Upper lobe of left lung (tissue), 6 donors: ENCODE results near the gene SYNDIG1L. TPM values are rescaled to one million over a fixed set of nuclear protein-coding genes. Genes with fewer than 3 reads are reported as not detected.
"Not testable (repeated sequence)": the region's sequence is repeated elsewhere in the genome, so short reads cannot be mapped to it uniquely, and the experiment has no call there.

ENCODE experiments used
- ATAC-seq, 2 donors: fragments of 200-7000 bp; cut with Tn5 transposase; one replicate each; pipeline ENCODE4 v1.9.1; 2022; ENCODE audit warnings: mild to moderate bottlenecking in 2 of 2, moderate library complexity in 2 of 2; ENCODE audit not compliant: low FRiP score in 2 of 2
- DNase-seq, 2 donors: peaks; one replicate each; pipeline ENCODE4 v3.0.0-alpha.2; 2019 to 2020
- H3K27ac ChIP-seq, 4 donors: fragments of 200-600 bp; sonication (generic); one replicate each; pipeline ENCODE4 v1.5.1; 2016 to 2019
- H3K27me3 ChIP-seq, 4 donors: fragments of 200-600 bp; sonication (generic); one replicate each; pipeline ENCODE4 v1.5.1; 2017 to 2019
- H3K36me3 ChIP-seq, 4 donors: fragments of 200-600 bp; sonication (generic); one replicate each; pipeline ENCODE4 v1.5.1; 2016 to 2019
- H3K4me1 ChIP-seq, 4 donors: fragments of 200-600 bp; sonication (generic); one replicate each; pipeline ENCODE4 v1.5.1; 2018 to 2019
- H3K4me3 ChIP-seq, 4 donors: fragments of 200-600 bp; sonication (generic); one replicate each; pipeline ENCODE4 v1.5.1; 2017 to 2019; ENCODE audit warnings: mild to moderate bottlenecking in 2 of 4, moderate library complexity in 1 of 4
- H3K9me3 ChIP-seq, 4 donors: fragments of 200-600 bp; sonication (generic); one replicate each; pipeline ENCODE4 v1.5.1; 2018 to 2019
- EP300 ChIP-seq, 4 donors: sonication (generic); formaldehyde crosslinking; IDR thresholded peaks; one replicate each; pipeline ENCODE4 v1.5.1; 2017; ENCODE audit warnings: antibody characterized with exemption in 4 of 4, control low read depth in 2 of 4
- POLR2A ChIP-seq, 4 donors: fragments of 450-650 bp; IDR thresholded peaks; one replicate each; pipeline ENCODE4 v1.5.1; 2016 to 2017; ENCODE audit warnings: antibody characterized with exemption in 4 of 4, mild to moderate bottlenecking in 2 of 4
- POLR2AphosphoS5 ChIP-seq, 2 donors: sonication (generic); formaldehyde crosslinking; IDR thresholded peaks; one replicate each; pipeline ENCODE4 v1.5.1; 2017; ENCODE audit warnings: antibody characterized with exemption in 2 of 2
- WGBS, 2 donors: methylation state at CpG; one replicate each; pipeline ENCODE4 v1.1.5; 2017 to 2018; 5-methylcytosine and 5-hydroxymethylcytosine counted together
- total RNA-seq, 6 donors: library from RNA; depleted of rRNA in 4 of 6; stranded (reverse); fragments of >200 nt in 4 of 6; gene quantifications; one replicate each; pipeline versions ENCODE4 v1.1.0 to v1.2.1, GENCODE V29; 2016 to 2021
- TF ChIP-seq, protein P1 (sequence below), 6 experiments: fragments of 450-650 bp in 4 of 6; fragments of 200-600 bp in 2 of 6; sonication (generic) in 2 of 6; IDR thresholded peaks; one replicate each; pipeline ENCODE4 v1.5.1; 2016 to 2019; ENCODE audit warnings: antibody characterized with exemption in 6 of 6
- donor health status: DM: no; HTN: no; CAD: no; lungs with moderate emphysema.
- donor health status: DM: no; HTN: yes; CAD: no; lungs with severe emphysema.

Gene SYNDIG1L
- total RNA-seq, 6 donors from 2014 or later, result 0.88 to 10.5 (median 2.8) TPM

DNA sequence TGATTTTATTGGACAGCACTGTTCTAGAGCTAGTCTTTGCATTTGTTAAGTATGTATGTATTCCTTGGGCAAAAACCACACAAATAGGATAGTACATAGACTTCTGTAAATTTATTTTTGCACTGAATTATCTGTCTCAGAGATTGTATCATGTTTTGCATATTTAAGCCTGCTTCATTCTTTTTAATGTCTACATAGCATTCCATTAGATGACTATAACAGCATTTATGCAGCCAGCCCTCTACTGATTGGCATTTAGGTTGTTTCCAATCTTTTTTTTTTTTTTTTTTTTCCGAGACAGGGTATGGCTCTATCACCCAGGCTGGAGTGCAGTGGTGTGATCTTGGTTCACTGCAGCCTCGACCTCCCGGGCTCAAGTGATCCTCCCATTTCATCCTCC lies 34.5 kb downstream of the SYNDIG1L start:
- 93 to 94% methylated on average over 3 of the region's 3 CpGs for WGBS, 2 donors
- no peak for DNase-seq
- Histone ChIP-seq H3K4me3 (no peak overlapping the region), H3K4me1 (no peaks in the 10 kb centered on the region), H3K9me3 (no peaks in the 10 kb centered on the region), H3K36me3 (no peaks in the 10 kb centered on the region), H3K27me3 (no peaks in the 10 kb centered on the region), H3K27ac (no peak overlapping the region)
- no peak for ATAC-seq
- TF ChIP-seq, protein P1, sequence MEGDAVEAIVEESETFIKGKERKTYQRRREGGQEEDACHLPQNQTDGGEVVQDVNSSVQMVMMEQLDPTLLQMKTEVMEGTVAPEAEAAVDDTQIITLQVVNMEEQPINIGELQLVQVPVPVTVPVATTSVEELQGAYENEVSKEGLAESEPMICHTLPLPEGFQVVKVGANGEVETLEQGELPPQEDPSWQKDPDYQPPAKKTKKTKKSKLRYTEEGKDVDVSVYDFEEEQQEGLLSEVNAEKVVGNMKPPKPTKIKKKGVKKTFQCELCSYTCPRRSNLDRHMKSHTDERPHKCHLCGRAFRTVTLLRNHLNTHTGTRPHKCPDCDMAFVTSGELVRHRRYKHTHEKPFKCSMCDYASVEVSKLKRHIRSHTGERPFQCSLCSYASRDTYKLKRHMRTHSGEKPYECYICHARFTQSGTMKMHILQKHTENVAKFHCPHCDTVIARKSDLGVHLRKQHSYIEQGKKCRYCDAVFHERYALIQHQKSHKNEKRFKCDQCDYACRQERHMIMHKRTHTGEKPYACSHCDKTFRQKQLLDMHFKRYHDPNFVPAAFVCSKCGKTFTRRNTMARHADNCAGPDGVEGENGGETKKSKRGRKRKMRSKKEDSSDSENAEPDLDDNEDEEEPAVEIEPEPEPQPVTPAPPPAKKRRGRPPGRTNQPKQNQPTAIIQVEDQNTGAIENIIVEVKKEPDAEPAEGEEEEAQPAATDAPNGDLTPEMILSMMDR (IDR thresholded peaks at IDR 0.05), result no peak
- TF ChIP-seq EP300 (IDR thresholded peaks at IDR 0.05), result no peak

DNA sequence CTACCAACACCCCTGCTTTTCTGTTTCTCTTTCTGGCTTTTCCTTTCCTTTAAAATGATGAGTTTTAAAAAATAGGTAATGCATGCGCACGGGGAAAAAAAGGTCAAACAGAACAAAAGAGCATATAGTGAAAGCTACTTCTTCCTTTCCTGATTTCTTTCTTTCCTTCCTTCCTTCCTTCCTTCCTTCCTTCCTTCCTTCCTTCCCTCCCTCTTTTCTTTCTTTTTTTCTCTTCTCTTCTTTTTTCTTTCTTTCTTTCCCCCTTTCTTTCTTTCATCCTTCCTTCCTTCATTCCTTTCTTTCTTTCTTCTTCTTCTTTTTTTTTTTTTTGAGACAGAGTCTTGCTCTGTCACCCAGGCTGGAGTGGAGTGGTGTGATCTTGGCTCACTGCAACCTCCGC lies 35.5 kb downstream of the SYNDIG1L start:
- not testable (repeated sequence) for H3K9me3 ChIP-seq, H3K27ac ChIP-seq, H3K4me1 ChIP-seq, ATAC-seq, DNase-seq, H3K4me3 ChIP-seq, H3K27me3 ChIP-seq, H3K36me3 ChIP-seq
- 86 to 87% methylated on average over 3 of the region's 3 CpGs for WGBS, 2 donors

DNA sequence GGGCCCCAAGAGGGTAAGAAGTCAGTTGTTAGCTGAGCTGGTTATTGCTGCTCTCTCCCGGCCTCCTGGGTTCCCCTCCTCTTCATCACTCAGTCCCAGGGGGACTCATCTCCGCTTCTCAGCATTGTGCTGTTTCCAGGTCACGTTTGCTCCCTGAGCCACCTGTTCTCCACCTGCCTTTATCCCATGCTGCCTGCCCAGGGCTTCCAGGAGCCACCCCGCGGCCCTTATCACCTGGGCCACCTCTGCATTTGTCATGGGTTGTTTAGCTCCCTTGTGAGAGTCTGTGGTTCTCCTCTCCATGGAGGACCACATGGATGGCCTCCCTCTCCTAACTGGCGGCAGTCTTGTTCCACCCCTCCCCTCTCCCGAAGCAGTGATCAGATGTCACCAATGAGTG lies 36.0 kb downstream of the SYNDIG1L start:
- no peak for TF ChIP-seq POLR2AphosphoS5 (IDR thresholded peaks at IDR 0.05)
- no peak for TF ChIP-seq EP300 (IDR thresholded peaks at IDR 0.05)
- TF ChIP-seq, protein P1 (IDR thresholded peaks at IDR 0.05), result no peak
- no peak for TF ChIP-seq POLR2A (IDR thresholded peaks at IDR 0.05)
- Histone ChIP-seq H3K4me3 (no peak overlapping the region), H3K9me3 (no peaks in the 10 kb centered on the region), H3K27ac (no peak overlapping the region), H3K27me3 (no peaks in the 10 kb centered on the region), H3K36me3 (no peaks in the 10 kb centered on the region), H3K4me1 (no peaks in the 10 kb centered on the region)
- no peak for ATAC-seq
- WGBS, 2 donors, result 79 to 88% methylated on average over 7 of the region's 7 CpGs
- DNase-seq, result no peak

DNA sequence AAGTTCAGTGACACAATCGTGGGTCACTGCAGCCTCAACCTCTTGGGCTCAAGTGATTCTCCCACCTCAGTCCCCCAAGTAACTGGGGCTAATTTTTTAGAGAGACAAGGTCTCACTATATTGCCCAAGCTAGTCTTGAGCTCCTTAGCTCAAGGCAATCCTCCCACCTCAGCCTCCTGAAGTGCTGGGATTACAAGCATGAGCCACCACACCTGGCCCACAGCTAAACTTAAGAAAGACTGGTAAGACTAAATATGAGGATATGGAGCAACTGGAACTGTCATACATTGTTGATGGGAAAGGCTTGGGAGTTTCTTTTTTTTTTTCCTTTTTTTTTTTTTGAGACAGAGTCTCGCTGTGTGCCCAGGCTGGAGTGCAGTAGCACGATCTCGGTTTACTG lies 43.8 kb downstream of the SYNDIG1L start:
- Histone ChIP-seq H3K4me1 (no peaks in the 10 kb centered on the region), H3K27me3 (no peaks in the 10 kb centered on the region), H3K4me3 (no peak overlapping the region), H3K27ac (no peak overlapping the region), H3K9me3 (no peaks in the 10 kb centered on the region), H3K36me3 (no peaks in the 10 kb centered on the region)
- DNase-seq, result no peak
- no peak for ATAC-seq
- 85 to 93% methylated on average over 4 of the region's 4 CpGs for WGBS, 2 donors
- TF ChIP-seq, protein P1 (IDR thresholded peaks at IDR 0.05), result no peak
- no peak for TF ChIP-seq POLR2A (IDR thresholded peaks at IDR 0.05)
- TF ChIP-seq EP300 (IDR thresholded peaks at IDR 0.05), result no peak

DNA sequence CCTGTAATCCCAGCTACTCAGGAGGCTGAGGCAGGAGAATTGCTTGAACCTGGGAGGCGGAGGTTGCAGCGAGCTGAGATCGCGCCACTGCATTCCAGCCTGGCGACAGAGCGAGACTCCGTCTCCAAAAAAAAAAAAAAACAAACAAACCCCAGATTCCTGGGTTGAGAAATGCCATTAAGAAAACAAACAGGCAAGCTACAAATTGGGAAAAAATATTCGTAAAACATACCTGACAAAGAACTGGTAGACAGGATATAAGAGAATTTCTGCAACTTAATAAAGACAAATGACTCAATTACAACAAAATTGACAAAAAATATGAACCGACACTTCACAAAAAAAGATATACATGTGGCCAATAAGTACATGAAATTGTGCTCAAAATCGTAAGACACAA lies 44.4 kb downstream of the SYNDIG1L start:
- not testable (repeated sequence) for H3K27ac ChIP-seq, H3K27me3 ChIP-seq, H3K36me3 ChIP-seq, H3K9me3 ChIP-seq, H3K4me3 ChIP-seq, ATAC-seq, DNase-seq, H3K4me1 ChIP-seq
- WGBS, 2 donors, result 76 to 81% methylated on average over 10 of the region's 10 CpGs

DNA sequence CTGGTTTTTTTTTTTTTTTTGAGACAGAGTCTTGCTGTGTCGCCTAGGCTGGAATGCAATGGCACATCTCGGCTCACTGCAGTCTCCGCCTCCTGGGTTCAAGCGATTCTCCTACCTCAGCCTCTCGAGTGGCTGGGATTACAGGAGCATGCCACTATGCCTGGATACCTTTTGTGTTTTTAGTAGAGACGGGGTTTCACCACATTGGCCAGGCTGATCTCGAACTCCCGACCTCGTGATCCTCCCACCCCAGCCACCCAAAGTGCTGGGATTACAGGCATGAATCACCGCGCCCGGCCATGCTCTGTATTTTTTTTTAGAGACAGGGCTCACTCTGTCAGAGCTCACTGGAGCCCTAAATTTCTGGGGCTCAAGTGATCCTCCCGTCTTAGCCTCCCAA lies 45.2 kb downstream of the SYNDIG1L start:
- TF ChIP-seq POLR2A (IDR thresholded peaks at IDR 0.05), result no peak
- no peak for DNase-seq
- Histone ChIP-seq H3K4me1 (no peaks in the 10 kb centered on the region), H3K4me3 (no peak overlapping the region), H3K9me3 (no peaks in the 10 kb centered on the region), H3K36me3 (no peaks in the 10 kb centered on the region), H3K27me3 (no peaks in the 10 kb centered on the region), H3K27ac (no peak overlapping the region)
- WGBS, 2 donors, result 83 to 86% methylated on average over 13 of the region's 13 CpGs
- no peak for ATAC-seq

DNA sequence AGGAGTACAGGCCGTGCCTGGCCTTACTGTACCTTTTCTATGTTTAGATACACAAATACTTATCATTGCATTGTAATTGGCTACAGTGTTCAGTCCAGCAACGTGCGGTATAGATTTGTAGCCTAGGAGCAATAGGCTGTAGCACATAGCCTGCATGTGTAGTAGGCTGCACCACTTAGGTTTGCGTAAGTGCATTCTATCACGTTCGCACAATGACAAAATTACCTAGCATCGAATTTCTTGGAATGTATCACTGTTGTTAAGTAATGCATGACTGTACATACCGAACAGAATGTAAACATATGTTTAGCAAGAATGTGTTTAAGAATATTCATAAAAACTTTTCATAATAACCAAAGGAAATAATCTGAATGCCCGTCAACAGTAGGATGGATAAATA lies 45.8 kb downstream of the SYNDIG1L start:
- H3K27ac ChIP-seq, result no peak overlapping the region
- DNase-seq (no peak), ATAC-seq (no peak)
- WGBS, 2 donors, result 75 to 81% methylated on average over 9 of the region's 9 CpGs
- no peaks in the 10 kb centered on the region for H3K36me3 ChIP-seq
- H3K4me3 ChIP-seq, result no peak overlapping the region
- no peaks in the 10 kb centered on the region for H3K4me1 ChIP-seq
- H3K9me3 ChIP-seq, result no peaks in the 10 kb centered on the region
- H3K27me3 ChIP-seq, result no peaks in the 10 kb centered on the region
- TF ChIP-seq, protein P1 (IDR thresholded peaks at IDR 0.05), result no peak
- TF ChIP-seq POLR2AphosphoS5 (IDR thresholded peaks at IDR 0.05) (no peak), POLR2A (IDR thresholded peaks at IDR 0.05) (no peak), EP300 (IDR thresholded peaks at IDR 0.05) (no peak)
